Heart right ventricle (tissue), 16 donors: ENCODE results near the gene AGRN. TPM values are rescaled to one million over a fixed set of nuclear protein-coding genes. Genes with fewer than 3 reads are reported as not detected.

ENCODE experiments used
- ATAC-seq, 8 donors: fragments of 200-7000 bp; cut with Tn5 transposase; one replicate each; pipeline ENCODE4 v1.9.1; 2020; ENCODE audit warnings: mild to moderate bottlenecking in 8 of 8, moderate library complexity in 8 of 8, moderate number of reproducible peaks in 1 of 8
- DNase-seq, 2 donors: peaks; one replicate each; pipeline ENCODE4 v3.0.0-alpha.2; 2020
- H3K27ac ChIP-seq, 10 donors: fragments of 200-600 bp; sonication (generic) in 2 of 10; one replicate each; pipeline versions ENCODE4 v1.5.0 to v1.8.0; 2020 to 2022; ENCODE audit warnings: mild to moderate bottlenecking in 3 of 10
- H3K27me3 ChIP-seq, 7 donors: fragments of 200-600 bp; one replicate each; pipeline ENCODE4 v1.8.0; 2021 to 2022; ENCODE audit warnings: mild to moderate bottlenecking in 2 of 7
- H3K36me3 ChIP-seq, 9 donors: fragments of 200-600 bp; sonication (generic) in 1 of 9; one replicate each; pipeline versions ENCODE4 v1.5.0 to v1.8.0; 2020 to 2022; ENCODE audit warnings: mild to moderate bottlenecking in 2 of 9
- H3K4me1 ChIP-seq, 9 donors: fragments of 200-600 bp; sonication (generic) in 1 of 9; one replicate each; pipeline versions ENCODE4 v1.5.0 to v1.8.0; 2020 to 2022; ENCODE audit warnings: mild to moderate bottlenecking in 4 of 9
- H3K4me3 ChIP-seq, 10 donors: fragments of 200-600 bp; sonication (generic) in 2 of 10; one replicate each; pipeline versions ENCODE4 v1.5.0 to v1.8.0; 2020 to 2022; ENCODE audit warnings: mild to moderate bottlenecking in 7 of 10, moderate library complexity in 2 of 10
- H3K9me3 ChIP-seq, 11 donors: fragments of 200-600 bp in 10 of 11; sonication (generic) in 2 of 11; one replicate each; pipeline versions ENCODE4 v1.5.0 to v1.8.0; 2013 to 2022; ENCODE audit warnings: mild to moderate bottlenecking in 2 of 11, control low read depth in 1 of 11, moderate library complexity in 1 of 11
- WGBS, 2 donors: extraction: QIAGEN DNeasy Blood & Tissue Kit; methylation state at CpG; one replicate each; pipeline ENCODE4 v1.1.7; 2013; ENCODE audit warnings: inconsistent platforms in 1 of 2; 5-methylcytosine and 5-hydroxymethylcytosine counted together
- intact Hi-C, 10 donors: fragments of 100-400 bp; cut with DNase I; formaldehyde crosslinking; loops; one replicate each; pipeline versions ENCODE4 v1.11.1 to v1.14.2; 2022
- polyA plus RNA-seq, 2 donors: library from polyadenylated mRNA; stranded (reverse); fragments of 200-250 nt; gene quantifications; one replicate each; pipeline ENCODE4 v1.2.3, GENCODE V29; 2013
- total RNA-seq, 10 donors: library from RNA; stranded (reverse); fragmentation: NEBNext Ultra II Directional in 3 of 10; extraction: Animal tissue kit (Norgen Biotek cat#: 25700) in 3 of 10; gene quantifications; one replicate each; pipeline versions ENCODE4 v1.2.1 to v1.2.4, GENCODE V29; 2021 to 2023
- TF ChIP-seq, protein P1 (sequence below), 9 donors: fragments of 200-600 bp; sonication (generic) in 2 of 9; IDR thresholded peaks; one replicate each; pipeline versions ENCODE4 v1.5.0 to v1.8.0; 2021 to 2022; ENCODE audit warnings: antibody characterized with exemption in 9 of 9, mild to moderate bottlenecking in 5 of 9, moderate library complexity in 1 of 9
- donor health status: Arrhythmogenic right ventricular cardiomyopathy.
- donor health status: ischemic (EF 13 %, LVEDD 7.1; RV severe dilation, severe dysfunction).
- donor health status: healthy with polysubstance abuse.
- donor health status: DM: no; HTN: yes; CAD: no.
- donor health status: DM: no; HTN: no; CAD: no.
- donor health status: ischemic (EF 25% LVEDD 6.9; RV normal size, moderate dysfunction).
- donor health status: ischemic (EF 25% LVEDD 5.7; RV mildly dilated, moderate dysfunction).
- donor health status: healthy.
- donor health status: DM: yes; HTN: yes; CAD: no.
- donor health status: Ischemic cardiomyopathy.
- donor health status: ischemic (EF 35%, LVEDD 5.7; RV mildly dilated, moderate dysfunction).
- donor health status: nonischemic (EF 11% LVEDD 7.7; RV severe dilation, severe dysfunction).
- donor health status: DM: yes; HTN: yes; CAD: no.
- donor health status: PGD.
- donor health status: ischemic (EF 29% LVEDD 5.4; RV normal size, mild dysfunction).
- donor health status: nonischemic (EF 23%, LVEDD 6.1; RV moderate dilation, normal function).

AGRN gene
- total and polyA plus RNA-seq, 12 donors, result 11.5 to 33.9 (median 18.3) TPM

DNA sequence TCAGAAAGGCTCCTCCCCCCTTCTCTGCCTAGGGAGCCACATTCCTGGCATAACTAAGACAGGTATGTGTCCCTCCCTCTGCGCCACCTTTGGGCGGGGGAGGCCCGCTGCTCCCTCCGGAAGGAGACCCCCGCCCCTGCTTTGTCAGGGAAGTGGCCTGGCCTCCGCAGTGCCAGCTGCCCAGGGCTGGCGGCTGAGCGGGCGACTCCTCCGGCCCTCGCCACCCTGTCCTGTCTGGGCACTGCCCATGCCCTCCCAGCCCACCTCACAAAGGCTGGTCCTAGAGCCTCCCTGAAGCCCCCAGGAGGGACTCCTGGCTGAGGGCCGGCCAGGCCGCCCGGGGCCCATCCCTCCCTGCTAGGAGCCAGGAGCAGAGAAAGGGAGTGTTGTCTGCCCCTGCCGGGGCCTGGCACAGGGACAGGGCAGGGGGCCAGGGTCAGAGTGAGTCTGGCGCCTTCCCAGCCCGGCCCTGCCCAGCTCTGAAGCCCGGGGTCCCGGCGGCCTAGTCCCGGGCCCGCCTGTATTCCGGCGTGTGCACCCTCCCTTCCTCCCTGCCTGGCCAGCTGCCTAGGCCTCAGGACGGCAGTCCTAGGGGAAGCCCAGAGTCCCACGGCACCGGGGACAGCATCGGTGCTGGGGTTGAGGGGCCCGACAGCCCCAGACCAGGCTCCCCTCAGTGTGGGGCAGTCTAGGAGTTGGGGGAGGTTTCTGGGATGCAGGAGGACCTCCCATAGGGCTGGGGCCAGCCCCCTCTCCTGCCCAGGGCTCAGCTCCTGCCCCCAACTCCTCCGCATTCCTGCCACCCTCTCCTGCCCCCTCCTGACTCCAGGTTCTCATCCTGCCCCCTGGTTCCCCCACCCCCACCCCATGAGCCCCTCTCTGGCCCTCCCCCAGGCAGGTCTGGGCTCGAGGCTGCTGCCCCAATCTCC, 5.1 kb downstream of the AGRN start:
- peaks cover 21 to 68% (median 36%) of the 10 kb centered on the region in 9 donors for H3K4me1 ChIP-seq
- H3K9me3 ChIP-seq, result no peaks in the 10 kb centered on the region
- peak overlapping the region in 6 of 10 donors; percentile 37 to 49 (median 42) for H3K27ac ChIP-seq
- peaks cover 0 to 9% (median 0%) of the 10 kb centered on the region in 9 donors for H3K36me3 ChIP-seq
- no peak for DNase-seq
- H3K4me3 ChIP-seq, result peak overlapping the region in 6 of 10 donors; percentile 5 to 29 (median 20)
- TF ChIP-seq, protein P1, sequence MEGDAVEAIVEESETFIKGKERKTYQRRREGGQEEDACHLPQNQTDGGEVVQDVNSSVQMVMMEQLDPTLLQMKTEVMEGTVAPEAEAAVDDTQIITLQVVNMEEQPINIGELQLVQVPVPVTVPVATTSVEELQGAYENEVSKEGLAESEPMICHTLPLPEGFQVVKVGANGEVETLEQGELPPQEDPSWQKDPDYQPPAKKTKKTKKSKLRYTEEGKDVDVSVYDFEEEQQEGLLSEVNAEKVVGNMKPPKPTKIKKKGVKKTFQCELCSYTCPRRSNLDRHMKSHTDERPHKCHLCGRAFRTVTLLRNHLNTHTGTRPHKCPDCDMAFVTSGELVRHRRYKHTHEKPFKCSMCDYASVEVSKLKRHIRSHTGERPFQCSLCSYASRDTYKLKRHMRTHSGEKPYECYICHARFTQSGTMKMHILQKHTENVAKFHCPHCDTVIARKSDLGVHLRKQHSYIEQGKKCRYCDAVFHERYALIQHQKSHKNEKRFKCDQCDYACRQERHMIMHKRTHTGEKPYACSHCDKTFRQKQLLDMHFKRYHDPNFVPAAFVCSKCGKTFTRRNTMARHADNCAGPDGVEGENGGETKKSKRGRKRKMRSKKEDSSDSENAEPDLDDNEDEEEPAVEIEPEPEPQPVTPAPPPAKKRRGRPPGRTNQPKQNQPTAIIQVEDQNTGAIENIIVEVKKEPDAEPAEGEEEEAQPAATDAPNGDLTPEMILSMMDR (IDR thresholded peaks at IDR 0.05), result no peak
- intact Hi-C loops, result loop anchor here in 2 of 10 donors (5.0 to 10.0 kb wide), 2 partner anchors 33 to 270 kb away; no protein-coding TSS in a partner anchor
- ATAC-seq, result peak in 7 of 8 donors; percentile 3 to 61 (median 45)
- H3K27me3 ChIP-seq, result peaks cover 0 to 38% (median 0%) of the 10 kb centered on the region in 7 donors
- 46 to 54% methylated on average over 24 to 31 of the region's 31 CpGs for WGBS, 2 donors

GRCh38 chr1:1025730-1026129, 5.8 kb downstream of the AGRN start:
- ATAC-seq, result peak in 3 of 8 donors; percentile 5 to 12 (median 7)
- peaks cover 15 to 64% (median 29%) of the 10 kb centered on the region in 9 donors for H3K4me1 ChIP-seq
- TF ChIP-seq, protein P1 (IDR thresholded peaks at IDR 0.05), result no peak
- H3K4me3 ChIP-seq, result no peak overlapping the region
- DNase-seq, result no peak
- intact Hi-C loops, result loop anchor here in 2 of 10 donors (5.0 to 10.0 kb wide), 2 partner anchors 33 to 269 kb away; no protein-coding TSS in a partner anchor
- peaks cover 0 to 32% (median 0%) of the 10 kb centered on the region in 7 donors for H3K27me3 ChIP-seq
- peak overlapping the region in 1 of 10 donors; percentile 37 for H3K27ac ChIP-seq
- WGBS, 2 donors, result 83 to 88% methylated on average over 10 of the region's 10 CpGs
- peaks cover 0 to 9% (median 0%) of the 10 kb centered on the region in 9 donors for H3K36me3 ChIP-seq
- no peaks in the 10 kb centered on the region for H3K9me3 ChIP-seq

DNA sequence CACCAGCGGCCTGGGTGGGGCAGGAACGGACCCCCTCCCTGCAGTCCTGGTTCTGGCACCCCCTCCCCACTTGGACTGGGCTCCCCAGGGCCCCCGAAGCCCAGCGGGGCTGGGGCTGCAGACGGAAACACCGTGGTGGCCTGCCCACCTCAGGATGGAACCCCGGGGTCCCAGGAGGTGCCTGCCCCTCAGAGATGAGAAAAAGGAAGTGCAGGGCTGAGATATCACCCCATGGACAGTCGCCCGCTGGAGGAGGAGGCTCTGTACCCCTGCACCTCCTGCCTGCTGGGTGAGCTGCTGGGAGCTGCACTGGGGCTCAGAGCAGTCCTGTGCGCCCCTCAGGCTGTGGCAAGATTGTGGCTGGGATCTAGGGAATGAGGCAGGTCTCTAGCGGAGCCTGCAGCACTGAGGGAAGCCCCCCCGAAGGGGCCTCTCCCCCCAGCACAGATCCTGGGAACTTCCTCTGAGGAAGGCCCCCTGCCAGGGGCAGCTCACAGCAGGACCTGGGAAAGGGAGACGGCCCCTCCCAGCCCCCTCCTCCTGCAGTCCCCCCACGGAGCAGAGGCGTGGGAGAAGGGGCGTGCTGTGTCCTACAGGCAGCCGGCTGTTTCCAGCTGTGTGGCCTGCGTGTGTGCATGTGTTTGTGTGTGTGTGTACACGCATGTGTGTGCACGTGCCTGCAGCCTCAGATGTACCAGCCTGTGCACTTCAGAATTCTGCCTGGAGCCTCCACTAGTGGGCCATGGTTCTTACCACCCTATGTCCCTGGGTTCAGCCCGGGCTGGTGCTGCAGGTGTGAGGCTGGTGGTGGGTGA, 6.9 kb downstream of the AGRN start:
- Histone ChIP-seq H3K4me3 (no peak overlapping the region), H3K9me3 (no peaks in the 10 kb centered on the region), H3K36me3 (peaks cover 0 to 9% (median 0%) of the 10 kb centered on the region in 9 donors), H3K4me1 (peaks cover 6 to 59% (median 21%) of the 10 kb centered on the region in 9 donors), H3K27me3 (peaks cover 0 to 24% (median 0%) of the 10 kb centered on the region in 7 donors), H3K27ac (no peak overlapping the region)
- DNase-seq, result no peak
- TF ChIP-seq, protein P1 (IDR thresholded peaks at IDR 0.05), result no peak
- 71% methylated on average over 21 of the region's 21 CpGs for WGBS, 2 donors
- ATAC-seq, result no peak
- intact Hi-C loops, result loop anchor here in 2 of 10 donors (5.0 to 10.0 kb wide), 2 partner anchors 35 to 268 kb away; no protein-coding TSS in a partner anchor
